Activated T-helper 2 cell treated with anti-CD3 and anti-CD28 coated beads, Interferon-gamma antibody, Interleukin-2, Interleukin-4, amounts not matched to agents 10 μg/mL and 5 μg/mL and 100 μg/mL, durations not matched to agents 14 hours and 24 hours and 36 hours (primary cell): ENCODE results near the gene IRX2. TPM values are rescaled to one million over a fixed set of nuclear protein-coding genes. Genes with fewer than 3 reads are reported as not detected.
A peak's percentile ranks its signal among the peaks of the same experiment; 100 is the strongest.

Experiments used
- DNase-seq: peaks from one replicate; pipeline ENCODE4 v3.0.0; 2021; ENCODE audit warnings: low spot score
- H3K27ac Mint-ChIP-seq: one replicate; pipeline ENCODE4 v1.8.0; 2021; ENCODE audit warnings: mixed read lengths
- H3K27me3 Mint-ChIP-seq: one replicate; pipeline ENCODE4 v1.8.0; 2021; ENCODE audit warnings: low read depth, mixed read lengths
- H3K36me3 Mint-ChIP-seq: one replicate; pipeline ENCODE4 v1.8.0; 2021; ENCODE audit warnings: low read depth, mixed read lengths
- H3K4me1 Mint-ChIP-seq: one replicate; pipeline ENCODE4 v1.8.0; 2021; ENCODE audit warnings: low read depth, mixed read lengths
- H3K4me3 Mint-ChIP-seq: one replicate; pipeline ENCODE4 v1.8.0; 2021; ENCODE audit warnings: low read depth, mild to moderate bottlenecking, moderate library complexity, mixed read lengths
- H3K9me3 Mint-ChIP-seq: one replicate; pipeline ENCODE4 v1.8.0; 2021; ENCODE audit warnings: mixed read lengths
- intact Hi-C: fragments of 100-400 bp; cut with micrococcal nuclease; formaldehyde crosslinking; loops from one replicate; pipeline ENCODE4 v1.15.1; 2023
- total RNA-seq: library from RNA; stranded (reverse); gene quantifications from 2 replicates; pipeline ENCODE4 v1.2.3, GENCODE V29; 2022

Gene IRX2
- not detected in 2 replicates for total RNA-seq

DNA sequence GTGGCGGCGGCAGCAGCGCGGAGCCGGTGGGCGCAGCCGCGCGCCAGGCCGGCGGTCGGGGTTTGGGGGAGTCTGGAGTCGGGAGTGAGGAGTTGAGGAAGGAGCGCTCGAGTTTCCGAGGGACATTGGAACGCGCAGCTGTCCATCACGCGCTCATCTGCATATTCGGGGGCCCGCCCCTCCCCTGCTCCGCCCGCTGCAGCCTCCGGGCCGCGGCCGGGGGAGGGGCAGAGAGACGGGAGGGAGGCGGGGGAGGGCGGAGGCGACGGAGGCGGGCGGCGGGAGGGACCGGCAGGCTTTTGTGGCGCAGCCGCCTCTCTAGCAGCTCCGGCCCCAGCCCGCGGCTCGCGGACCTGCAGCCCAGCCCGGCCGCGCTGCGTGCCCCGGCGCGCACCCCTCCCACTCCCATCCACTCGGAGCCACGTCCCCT lies at the start of gene IRX2:
TSS of gene IRX2 (minus strand) at position 86 of the 430 bp plus-strand sequence. CDS start 264 bp downstream, outside the sequence.
- intact Hi-C loops, result loop anchor here (5.0 kb wide), 1 partner anchor 869 kb away; the partner anchor contains the start of gene IRX4
- Mint-ChIP-seq H3K27ac (peak within 1 kb of the TSS; percentile 22), H3K27me3 (peaks cover 55% of the 10 kb centered on the region), H3K9me3 (peaks cover 3% of the 10 kb centered on the region), H3K36me3 (peaks cover 3% of the 10 kb centered on the region), H3K4me1 (peaks cover 3% of the 10 kb centered on the region), H3K4me3 (no peak within 1 kb of the TSS)
- DNase-seq, result no peak

DNA sequence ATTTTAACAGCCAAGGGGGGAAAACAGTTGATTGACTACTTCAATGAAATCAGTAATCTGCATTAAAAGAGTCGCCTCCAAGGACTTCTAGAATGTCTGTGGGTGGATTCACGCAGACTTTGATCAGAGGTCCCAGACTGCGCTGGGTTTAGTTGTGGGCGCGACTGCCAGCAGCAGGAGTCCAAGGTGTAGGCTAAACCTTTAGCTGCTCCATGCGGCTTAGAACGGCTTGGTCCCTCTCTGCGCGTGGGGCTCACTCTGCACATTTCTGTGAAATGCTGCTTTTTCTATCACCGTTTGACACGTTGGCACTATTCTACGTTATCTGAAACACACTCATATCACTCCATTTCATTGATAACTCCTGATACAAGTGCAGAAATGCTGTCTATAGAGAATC lies 48.6 kb upstream of the IRX2 start:
- Mint-ChIP-seq H3K27ac (no peak overlapping the region), H3K4me1 (no peaks in the 10 kb centered on the region), H3K4me3 (no peak overlapping the region), H3K9me3 (no peaks in the 10 kb centered on the region), H3K36me3 (no peaks in the 10 kb centered on the region), H3K27me3 (no peaks in the 10 kb centered on the region)
- DNase-seq, result no peak
- intact Hi-C loops, result no loop called here

DNA sequence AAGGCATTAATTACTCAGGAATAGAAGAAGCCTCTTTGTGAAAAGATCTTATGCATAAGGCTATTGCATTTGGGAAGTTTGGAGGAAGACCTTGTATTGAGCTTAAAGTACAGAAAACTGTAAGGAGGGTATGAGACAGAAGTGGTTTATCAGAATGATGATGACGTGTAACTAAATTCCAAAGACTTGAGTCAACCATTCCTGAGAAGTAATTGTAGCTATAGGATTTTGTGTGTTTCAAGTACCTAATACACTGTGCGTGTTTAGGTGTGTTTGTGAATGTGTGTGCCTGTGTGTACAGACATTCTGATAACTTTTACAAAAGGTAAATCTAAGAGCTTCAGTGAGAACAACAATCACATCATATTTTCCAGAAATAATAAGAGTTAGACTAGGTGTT lies 46.5 kb upstream of the IRX2 start:
- H3K36me3 Mint-ChIP-seq, result no peaks in the 10 kb centered on the region
- H3K27me3 Mint-ChIP-seq, result no peaks in the 10 kb centered on the region
- H3K4me3 Mint-ChIP-seq, result no peak overlapping the region
- H3K27ac Mint-ChIP-seq, result no peak overlapping the region
- no peak for DNase-seq
- peaks cover 3% of the 10 kb centered on the region for H3K9me3 Mint-ChIP-seq
- intact Hi-C loops, result no loop called here
- no peaks in the 10 kb centered on the region for H3K4me1 Mint-ChIP-seq

DNA sequence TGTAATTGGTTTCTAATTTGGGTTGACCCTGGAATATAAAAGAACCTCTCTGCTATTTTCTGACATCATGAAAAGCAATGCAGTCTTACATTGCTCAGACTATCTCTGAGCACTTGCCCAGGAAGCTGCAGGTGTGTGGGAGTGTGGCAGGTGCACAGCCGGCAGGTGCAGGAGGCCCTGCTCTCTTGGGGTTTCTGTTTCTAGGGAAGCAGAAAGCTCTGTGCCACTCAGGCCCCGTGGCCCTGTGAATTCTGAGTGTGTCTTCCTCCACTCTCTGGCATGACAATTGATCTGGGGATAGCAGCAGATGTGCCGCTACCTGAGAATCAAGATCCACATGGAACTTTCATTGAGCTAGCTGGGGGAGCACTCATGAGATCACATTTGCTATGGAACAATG lies 45.7 kb upstream of the IRX2 start:
- Mint-ChIP-seq H3K4me3 (no peak overlapping the region), H3K27ac (no peak overlapping the region), H3K36me3 (no peaks in the 10 kb centered on the region), H3K9me3 (peaks cover 3% of the 10 kb centered on the region), H3K27me3 (no peaks in the 10 kb centered on the region), H3K4me1 (no peaks in the 10 kb centered on the region)
- intact Hi-C loops, result no loop called here
- DNase-seq, result no peak

DNA sequence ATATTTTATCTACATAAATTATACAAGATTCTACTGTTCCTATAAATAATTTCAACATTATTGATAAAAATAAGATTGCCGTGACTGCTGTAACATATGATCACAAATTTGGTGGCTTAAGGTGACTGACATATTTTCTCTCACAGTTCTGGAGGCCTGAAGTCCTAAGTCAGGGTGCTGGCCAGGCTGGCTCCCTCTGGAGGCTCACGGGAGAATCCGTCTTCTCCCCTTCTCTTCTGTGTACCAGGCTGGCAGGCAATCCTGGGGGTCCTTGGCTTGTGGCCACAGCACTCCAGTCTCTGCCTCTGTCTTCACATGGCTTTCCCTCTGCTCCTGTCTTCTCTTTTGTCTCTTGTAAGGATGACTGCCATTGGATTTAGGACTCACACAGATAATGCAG lies 31.7 kb upstream of the IRX2 start:
- H3K9me3 Mint-ChIP-seq, result no peaks in the 10 kb centered on the region
- no peak overlapping the region for H3K27ac Mint-ChIP-seq
- H3K4me3 Mint-ChIP-seq, result no peak overlapping the region
- H3K27me3 Mint-ChIP-seq, result no peaks in the 10 kb centered on the region
- no peak for DNase-seq
- H3K4me1 Mint-ChIP-seq, result no peaks in the 10 kb centered on the region
- intact Hi-C loops, result no loop called here
- H3K36me3 Mint-ChIP-seq, result no peaks in the 10 kb centered on the region

DNA sequence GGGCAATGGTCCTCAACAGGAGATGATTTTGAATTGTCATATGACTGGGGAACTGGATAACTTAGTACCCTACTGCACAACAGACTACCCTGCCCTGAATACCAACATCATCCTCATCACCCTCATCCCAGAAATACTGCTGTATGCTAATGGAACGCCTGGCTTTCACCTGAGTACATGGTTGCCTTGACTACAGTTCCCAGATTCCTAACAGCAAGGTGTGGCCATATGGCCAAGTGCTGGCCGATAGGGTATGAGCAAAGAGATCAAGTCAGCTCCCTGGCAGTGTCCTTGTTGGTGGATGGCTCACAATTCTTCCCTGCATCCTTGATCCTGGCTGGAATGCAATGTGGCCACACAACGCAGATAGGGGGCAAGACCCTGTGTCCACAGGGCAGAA lies 31.2 kb upstream of the IRX2 start:
- H3K27ac Mint-ChIP-seq, result no peak overlapping the region
- H3K27me3 Mint-ChIP-seq, result no peaks in the 10 kb centered on the region
- intact Hi-C loops, result no loop called here
- no peaks in the 10 kb centered on the region for H3K36me3 Mint-ChIP-seq
- DNase-seq, result no peak
- no peaks in the 10 kb centered on the region for H3K9me3 Mint-ChIP-seq
- H3K4me1 Mint-ChIP-seq, result no peaks in the 10 kb centered on the region
- H3K4me3 Mint-ChIP-seq, result no peak overlapping the region

DNA sequence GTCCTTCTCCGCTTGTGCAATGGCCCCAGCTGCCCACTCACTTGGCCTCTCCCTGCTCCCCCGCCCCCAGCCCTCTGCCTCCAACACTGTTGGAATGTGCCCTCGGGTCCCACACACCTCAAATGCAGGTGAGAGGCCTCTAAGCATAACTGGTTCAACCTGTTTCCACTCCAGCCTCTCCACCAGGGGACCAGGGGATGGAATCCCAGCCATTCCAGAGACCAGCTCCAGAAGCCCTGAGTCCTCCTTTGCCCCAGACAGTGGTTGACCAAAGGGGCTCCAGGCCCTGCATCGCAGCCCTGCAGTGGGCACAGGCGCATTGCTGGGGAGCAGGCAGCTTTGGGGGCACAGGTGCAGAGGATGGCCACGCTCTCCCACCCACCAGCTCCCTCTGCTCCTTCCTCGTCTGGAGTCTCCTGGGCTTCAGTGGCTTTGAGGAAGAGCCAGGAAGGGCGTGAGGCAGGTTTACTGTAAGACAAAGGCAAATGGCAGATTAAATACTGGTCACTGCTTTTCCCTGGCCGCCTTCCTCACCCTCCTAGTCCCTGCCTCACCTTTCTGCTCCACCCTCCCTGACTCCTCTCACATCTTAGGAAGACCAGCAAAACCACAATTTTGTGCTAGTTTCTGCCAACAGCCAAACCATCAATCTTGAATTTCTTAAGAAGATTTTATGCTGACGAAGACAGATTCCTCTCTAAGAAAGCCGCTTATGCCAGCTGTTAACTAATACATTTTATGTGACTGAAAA lies 29.1 kb upstream of the IRX2 start:
- Mint-ChIP-seq H3K27me3 (no peaks in the 10 kb centered on the region), H3K4me3 (no peak overlapping the region), H3K4me1 (no peaks in the 10 kb centered on the region), H3K36me3 (no peaks in the 10 kb centered on the region), H3K9me3 (peaks cover 5% of the 10 kb centered on the region), H3K27ac (no peak overlapping the region)
- no peak for DNase-seq
- intact Hi-C loops, result no loop called here

DNA sequence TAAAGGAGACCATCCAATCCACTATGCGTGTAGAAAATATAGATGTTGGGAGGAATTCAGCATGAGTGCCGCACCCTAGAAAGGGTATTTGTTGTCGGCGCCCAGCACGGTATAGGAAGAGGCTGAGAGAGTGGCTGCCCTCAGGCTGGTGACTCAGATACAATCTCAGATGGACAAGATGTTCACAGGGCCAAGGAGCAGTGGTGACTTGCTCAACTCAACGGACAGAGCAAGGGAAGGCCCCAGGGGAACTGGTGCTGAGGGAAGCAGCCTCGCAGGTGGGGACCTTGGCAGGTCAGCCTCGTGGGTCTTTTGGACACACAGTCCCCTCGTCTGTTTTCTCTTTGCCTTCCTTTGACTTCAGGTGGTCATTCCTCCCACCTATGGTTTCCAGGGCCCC lies 28.0 kb upstream of the IRX2 start:
- Mint-ChIP-seq H3K27ac (no peak overlapping the region), H3K4me1 (no peaks in the 10 kb centered on the region), H3K36me3 (no peaks in the 10 kb centered on the region), H3K27me3 (no peaks in the 10 kb centered on the region), H3K9me3 (peaks cover 5% of the 10 kb centered on the region), H3K4me3 (no peak overlapping the region)
- no peak for DNase-seq
- intact Hi-C loops, result no loop called here

DNA sequence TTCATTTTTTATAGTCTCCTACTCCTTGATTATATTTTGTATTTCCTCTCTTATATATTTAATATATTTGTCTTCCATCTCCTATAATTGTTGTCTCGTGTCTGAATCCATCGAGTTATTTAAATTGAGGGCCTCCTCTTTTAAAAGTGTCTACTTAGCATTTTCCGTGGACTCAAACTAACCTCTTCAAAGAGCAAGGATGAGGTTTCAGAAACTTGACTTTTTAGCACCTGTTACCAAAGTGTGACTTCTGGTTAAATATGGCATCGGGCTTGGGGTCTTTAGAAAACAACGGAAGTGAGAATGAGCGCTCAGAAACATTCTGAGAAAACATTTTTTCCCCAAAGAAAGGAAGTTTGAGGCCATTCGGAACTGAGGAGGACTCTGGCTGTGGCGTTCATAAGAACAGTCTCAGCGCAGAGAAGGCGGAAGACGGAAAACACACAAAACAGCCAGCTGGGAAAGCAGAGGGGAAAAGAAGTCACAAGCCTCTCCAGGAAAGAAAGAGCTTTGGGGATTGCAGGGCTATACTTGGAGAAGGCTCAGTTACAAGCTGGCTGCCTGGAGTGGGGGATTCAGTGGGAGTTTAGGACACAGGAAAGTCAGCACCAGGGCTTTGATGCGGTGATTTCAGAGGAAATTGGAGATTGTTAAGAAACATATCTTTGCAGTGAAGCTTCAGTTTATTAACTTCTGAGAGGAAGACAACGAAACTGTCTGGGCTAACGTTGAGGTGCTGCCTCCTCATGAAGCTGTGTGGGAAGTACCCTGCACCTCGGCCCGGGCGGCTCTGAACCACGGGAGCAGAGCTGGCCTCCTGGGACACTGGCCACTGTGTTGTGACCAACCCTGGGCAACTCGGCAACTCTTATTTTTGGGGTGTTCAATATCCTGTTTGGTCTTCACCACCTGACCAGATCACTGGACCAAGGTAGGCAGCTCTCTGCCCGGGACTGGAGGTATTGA lies 25.1 kb upstream of the IRX2 start:
- Mint-ChIP-seq H3K9me3 (peaks cover 5% of the 10 kb centered on the region), H3K36me3 (no peaks in the 10 kb centered on the region), H3K4me1 (no peaks in the 10 kb centered on the region), H3K4me3 (no peak overlapping the region), H3K27me3 (no peaks in the 10 kb centered on the region), H3K27ac (no peak overlapping the region)
- DNase-seq, result no peak
- intact Hi-C loops, result no loop called here

DNA sequence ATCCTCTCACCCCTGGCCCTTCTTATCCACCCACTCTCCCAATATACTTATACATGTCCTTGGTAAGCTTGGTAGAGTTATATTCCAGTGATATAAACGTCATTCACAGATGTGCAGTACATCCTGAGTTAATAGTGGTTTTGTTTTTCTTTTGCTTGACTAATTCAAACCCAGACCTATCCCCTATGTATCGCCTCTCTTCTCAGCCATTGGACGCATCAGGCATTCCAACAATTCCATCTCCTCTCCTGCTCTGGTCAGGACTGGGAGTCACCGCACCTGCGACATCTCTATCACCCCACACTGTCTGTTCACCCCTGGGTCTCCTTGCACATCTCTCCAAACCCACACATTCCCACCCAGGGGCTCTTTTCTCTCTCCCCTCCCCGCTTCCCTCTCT lies 21.9 kb upstream of the IRX2 start:
- no peak for DNase-seq
- H3K27ac Mint-ChIP-seq, result no peak overlapping the region
- no peaks in the 10 kb centered on the region for H3K4me1 Mint-ChIP-seq
- H3K36me3 Mint-ChIP-seq, result no peaks in the 10 kb centered on the region
- peaks cover 5% of the 10 kb centered on the region for H3K9me3 Mint-ChIP-seq
- H3K4me3 Mint-ChIP-seq, result no peak overlapping the region
- intact Hi-C loops, result no loop called here
- H3K27me3 Mint-ChIP-seq, result no peaks in the 10 kb centered on the region

DNA sequence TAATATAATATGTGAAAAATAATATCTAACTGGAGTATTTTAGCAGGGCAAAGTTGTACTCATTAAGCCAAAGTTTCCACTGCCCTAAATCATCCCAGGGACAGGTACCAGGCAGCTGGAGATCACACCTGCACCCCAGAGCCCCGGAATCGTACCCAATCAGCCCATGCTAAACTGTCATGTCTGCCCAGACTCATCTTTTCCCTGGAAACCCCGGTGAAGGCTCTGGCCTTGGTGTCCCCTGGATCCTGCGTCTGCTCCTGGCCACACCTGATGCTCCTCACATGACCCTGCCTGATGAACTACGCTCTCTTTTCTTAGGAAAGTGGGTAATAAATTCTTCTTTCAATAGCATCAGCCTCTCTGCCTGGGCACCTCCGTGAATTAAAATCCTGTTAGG lies 15.6 kb upstream of the IRX2 start:
- H3K4me1 Mint-ChIP-seq, result no peaks in the 10 kb centered on the region
- H3K27ac Mint-ChIP-seq, result no peak overlapping the region
- intact Hi-C loops, result no loop called here
- no peak overlapping the region for H3K4me3 Mint-ChIP-seq
- DNase-seq, result no peak
- H3K27me3 Mint-ChIP-seq, result peaks cover under 1% of the 10 kb centered on the region
- no peaks in the 10 kb centered on the region for H3K36me3 Mint-ChIP-seq
- no peaks in the 10 kb centered on the region for H3K9me3 Mint-ChIP-seq

DNA sequence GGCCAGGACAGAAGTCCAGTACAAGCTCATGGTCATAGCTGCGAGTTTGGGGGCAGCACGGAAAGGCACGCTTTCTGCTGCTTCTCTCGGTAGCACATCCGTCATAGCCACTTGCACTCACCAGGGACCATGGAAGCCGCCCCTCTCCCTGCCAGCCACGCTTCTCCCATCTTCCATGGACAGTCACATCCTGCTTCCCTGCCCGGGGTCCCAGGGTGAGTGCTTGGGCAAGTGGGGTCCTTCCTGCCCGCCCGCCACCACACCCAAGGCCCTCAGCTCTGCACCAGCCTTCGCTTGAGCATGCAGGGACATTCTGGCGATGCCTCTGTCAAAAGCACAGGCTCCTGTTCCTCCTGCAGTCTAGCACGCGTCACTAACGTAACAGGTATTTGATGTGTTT lies 13.1 kb upstream of the IRX2 start:
- Mint-ChIP-seq H3K27me3 (peaks cover 2% of the 10 kb centered on the region), H3K36me3 (no peaks in the 10 kb centered on the region), H3K4me1 (no peaks in the 10 kb centered on the region), H3K27ac (no peak overlapping the region), H3K9me3 (no peaks in the 10 kb centered on the region), H3K4me3 (no peak overlapping the region)
- intact Hi-C loops, result no loop called here
- DNase-seq, result no peak

DNA sequence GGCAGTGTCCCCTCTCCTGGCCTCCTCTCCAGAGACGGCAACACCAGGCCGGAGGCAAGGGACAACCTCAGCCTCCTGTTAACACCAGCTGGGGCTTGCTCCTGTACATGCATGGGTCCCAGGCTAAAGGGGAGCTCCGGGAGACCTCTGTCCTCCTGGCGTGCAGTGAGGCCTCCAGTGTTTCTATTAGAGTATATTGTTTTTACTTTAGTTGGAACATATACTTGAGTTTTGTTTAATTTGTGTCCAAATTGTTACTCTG lies 12.0 kb upstream of the IRX2 start:
- Mint-ChIP-seq H3K36me3 (no peaks in the 10 kb centered on the region), H3K4me1 (no peaks in the 10 kb centered on the region), H3K27ac (no peak overlapping the region), H3K27me3 (peaks cover 2% of the 10 kb centered on the region), H3K4me3 (no peak overlapping the region), H3K9me3 (no peaks in the 10 kb centered on the region)
- intact Hi-C loops, result no loop called here
- no peak for DNase-seq
